Loucy (cell line): ENCODE results near the gene AKAP6.

Experiments used
- H2AFZ ChIP-seq: fragments of 200-600 bp; sonication (generic); 2 replicates; pipeline ENCODE4 v1.6.0; 2016; ENCODE audit warnings: antibody characterized with exemption, mild to moderate bottlenecking, low read length, moderate library complexity
- H3F3A ChIP-seq: fragments of 200-600 bp; 2 replicates; pipeline ENCODE4 v1.6.0; 2016; ENCODE audit warnings: antibody characterized with exemption, low read depth, mild to moderate bottlenecking
- H3K27me3 ChIP-seq: fragments of 200-600 bp; sonication (generic); 2 replicates; pipeline ENCODE4 v1.6.1; 2014; ENCODE audit warnings: low read length, mild to moderate bottlenecking; ENCODE audit not compliant: insufficient read depth, poor library complexity, severe bottlenecking
- H3K36me3 ChIP-seq: fragments of 200-600 bp; sonication (generic); 2 replicates; pipeline ENCODE4 v1.6.1; 2016; ENCODE audit warnings: low read length; ENCODE audit not compliant: insufficient read depth
- H3K4me1 ChIP-seq: fragments of 200-600 bp; sonication (generic); 2 replicates; pipeline ENCODE4 v1.5.1; 2014; ENCODE audit warnings: low read length, mild to moderate bottlenecking; ENCODE audit not compliant: insufficient read depth, poor library complexity, severe bottlenecking
- H3K4me2 ChIP-seq: fragments of 200-600 bp; sonication (generic); 2 replicates; pipeline ENCODE4 v1.6.0; 2014; ENCODE audit warnings: antibody characterized with exemption, low read length, low read depth, mild to moderate bottlenecking; ENCODE audit not compliant: poor library complexity, severe bottlenecking
- H3K4me3 ChIP-seq: fragments of 200-600 bp; sonication (generic); 2 replicates; pipeline ENCODE4 v1.5.1; 2014; ENCODE audit warnings: low read length, mild to moderate bottlenecking, mixed read lengths; ENCODE audit not compliant: poor library complexity, severe bottlenecking
- H3K79me2 ChIP-seq: fragments of 200-600 bp; sonication (generic); 2 replicates; pipeline ENCODE4 v1.6.1; 2014; ENCODE audit warnings: low read length; ENCODE audit not compliant: insufficient read depth
- H3K9ac ChIP-seq: fragments of 200-600 bp; sonication (generic); 2 replicates; pipeline ENCODE4 v1.6.0; 2014; ENCODE audit warnings: mild to moderate bottlenecking, low read depth, low read length, moderate library complexity; ENCODE audit not compliant: poor library complexity, severe bottlenecking
- H3K9me2 ChIP-seq: fragments of 200-600 bp; sonication (generic); replicated peaks from 2 replicates; pipeline ENCODE4 v1.6.1; 2016; ENCODE audit warnings: low read depth, low read length, mixed read lengths
- H3K9me3 ChIP-seq: fragments of 200-600 bp; sonication (generic); 2 replicates; pipeline ENCODE4 v1.6.1; 2014; ENCODE audit warnings: mild to moderate bottlenecking, antibody characterized with exemption, low read length, low read depth; ENCODE audit not compliant: insufficient read depth
- H4K20me1 ChIP-seq: fragments of 200-600 bp; sonication (generic); 2 replicates; pipeline ENCODE4 v1.6.0; 2014; ENCODE audit warnings: antibody characterized with exemption, low read length, mild to moderate bottlenecking; ENCODE audit not compliant: insufficient read depth, poor library complexity, severe bottlenecking
- EZH2phosphoT487 ChIP-seq: fragments of 200-600 bp; IDR thresholded peaks from 2 replicates; pipeline ENCODE4 v1.6.1; 2018; ENCODE audit warnings: antibody characterized with exemption, mild to moderate bottlenecking, moderate library complexity, borderline replicate concordance
- TF ChIP-seq, protein P1 (sequence below): fragments of 200-600 bp; sonication (generic); conservative IDR thresholded peaks from 2 replicates; pipeline ENCODE4 v1.5.1; 2014; ENCODE audit warnings: mild to moderate bottlenecking, antibody characterized with exemption, low read length

The AKAP6 gene

GRCh38 chr14:32327255-32327961, 1.7 kb upstream of the AKAP6 start:
- H2AFZ ChIP-seq, result peak overlapping the region; percentile 58; the same call in 1 of the 2 replicates
- H3K36me3 ChIP-seq, result no peaks in the 10 kb centered on the region
- TF ChIP-seq EZH2phosphoT487, result no peak
- TF ChIP-seq, protein P1, sequence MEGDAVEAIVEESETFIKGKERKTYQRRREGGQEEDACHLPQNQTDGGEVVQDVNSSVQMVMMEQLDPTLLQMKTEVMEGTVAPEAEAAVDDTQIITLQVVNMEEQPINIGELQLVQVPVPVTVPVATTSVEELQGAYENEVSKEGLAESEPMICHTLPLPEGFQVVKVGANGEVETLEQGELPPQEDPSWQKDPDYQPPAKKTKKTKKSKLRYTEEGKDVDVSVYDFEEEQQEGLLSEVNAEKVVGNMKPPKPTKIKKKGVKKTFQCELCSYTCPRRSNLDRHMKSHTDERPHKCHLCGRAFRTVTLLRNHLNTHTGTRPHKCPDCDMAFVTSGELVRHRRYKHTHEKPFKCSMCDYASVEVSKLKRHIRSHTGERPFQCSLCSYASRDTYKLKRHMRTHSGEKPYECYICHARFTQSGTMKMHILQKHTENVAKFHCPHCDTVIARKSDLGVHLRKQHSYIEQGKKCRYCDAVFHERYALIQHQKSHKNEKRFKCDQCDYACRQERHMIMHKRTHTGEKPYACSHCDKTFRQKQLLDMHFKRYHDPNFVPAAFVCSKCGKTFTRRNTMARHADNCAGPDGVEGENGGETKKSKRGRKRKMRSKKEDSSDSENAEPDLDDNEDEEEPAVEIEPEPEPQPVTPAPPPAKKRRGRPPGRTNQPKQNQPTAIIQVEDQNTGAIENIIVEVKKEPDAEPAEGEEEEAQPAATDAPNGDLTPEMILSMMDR, result no peak
- no peaks in the 10 kb centered on the region for H3K27me3 ChIP-seq
- H3F3A ChIP-seq, result no peaks in the 10 kb centered on the region
- no peak overlapping the region for H3K4me2 ChIP-seq
- no peaks in the 10 kb centered on the region for H3K9me2 ChIP-seq
- no peaks in the 10 kb centered on the region for H3K9me3 ChIP-seq
- no peaks in the 10 kb centered on the region for H3K79me2 ChIP-seq
- no peak overlapping the region for H3K9ac ChIP-seq
- no peaks in the 10 kb centered on the region for H4K20me1 ChIP-seq
- peaks cover 11% of the 10 kb centered on the region for H3K4me1 ChIP-seq
- H3K4me3 ChIP-seq, result no peak overlapping the region

DNA sequence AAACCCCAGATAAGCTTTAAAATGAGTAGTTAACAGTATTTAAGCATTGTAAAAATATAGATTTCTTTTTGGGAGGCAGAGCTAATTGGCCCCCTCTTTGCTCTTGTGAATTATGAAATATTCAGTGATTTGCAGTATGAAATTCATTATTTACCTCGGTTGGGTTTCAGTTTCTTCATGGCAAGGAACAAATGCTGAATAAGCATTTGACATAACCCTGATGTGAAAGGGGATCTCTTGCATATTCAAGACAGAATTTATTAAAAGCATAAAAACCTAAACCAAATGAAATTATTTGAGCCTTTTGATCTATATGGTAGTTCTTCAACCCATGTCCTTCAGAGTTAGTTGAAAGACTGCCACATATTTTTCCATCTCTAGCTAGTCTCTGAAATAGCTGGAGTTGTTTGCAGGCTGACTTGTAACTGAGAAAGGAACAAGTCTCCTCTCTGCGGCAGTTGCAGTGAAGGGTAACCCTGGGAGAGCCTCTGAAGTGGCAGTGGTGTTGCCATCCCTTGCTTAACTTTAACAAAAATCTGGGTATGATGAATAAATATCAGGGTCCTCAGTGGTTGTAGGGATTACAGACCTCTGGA, 690 bp downstream of the AKAP6 start:
- no peaks in the 10 kb centered on the region for H4K20me1 ChIP-seq
- no peak overlapping the region for H3K4me2 ChIP-seq
- H3K4me3 ChIP-seq, result no peak overlapping the region
- no peaks in the 10 kb centered on the region for H3K36me3 ChIP-seq
- H3F3A ChIP-seq, result no peaks in the 10 kb centered on the region
- H3K4me1 ChIP-seq, result peaks cover 11% of the 10 kb centered on the region
- no peak for TF ChIP-seq EZH2phosphoT487
- TF ChIP-seq, protein P1, result no peak
- no peak overlapping the region for H3K9ac ChIP-seq
- no peaks in the 10 kb centered on the region for H3K9me2 ChIP-seq
- no peaks in the 10 kb centered on the region for H3K79me2 ChIP-seq
- H3K27me3 ChIP-seq, result no peaks in the 10 kb centered on the region
- H2AFZ ChIP-seq, result no peak overlapping the region
- no peaks in the 10 kb centered on the region for H3K9me3 ChIP-seq

GRCh38 chr14:32330351-32331111, 1.4 kb downstream of the AKAP6 start:
- Histone ChIP-seq H3K79me2 (no peaks in the 10 kb centered on the region), H4K20me1 (no peaks in the 10 kb centered on the region), H2AFZ (no peak overlapping the region), H3K36me3 (no peaks in the 10 kb centered on the region), H3K4me1 (peaks cover 11% of the 10 kb centered on the region), H3K9ac (no peak overlapping the region), H3K27me3 (no peaks in the 10 kb centered on the region), H3F3A (no peaks in the 10 kb centered on the region), H3K9me2 (no peaks in the 10 kb centered on the region), H3K4me3 (no peak overlapping the region), H3K9me3 (no peaks in the 10 kb centered on the region), H3K4me2 (no peak overlapping the region)
- TF ChIP-seq EZH2phosphoT487, result no peak
- TF ChIP-seq, protein P1, result no peak
